ENCODE results near the gene CBLL1. TPM values are rescaled to one million over a fixed set of nuclear protein-coding genes. Genes with fewer than 3 reads are reported as not detected.

The CBLL1 gene
- polyA plus RNA-seq, 1 of the 3 experiments (the other 2 are of a cell fraction) = 28.8 TPM

GRCh38 chr7:107712025-107712424, 31.9 kb upstream of the CBLL1 start:
- no peak overlapping the region for H3K9ac ChIP-seq
- H3K4me1 ChIP-seq (ENCODE audit: control insufficient read depth in 1 of 2, insufficient read depth in 2 of 2, low read depth in 1 of 2, low read length in 1 of 2) = no peaks in the 10 kb centered on the region
- H3K27me3 ChIP-seq (ENCODE audit: insufficient read depth) = no peaks in the 10 kb centered on the region
- no peak overlapping the region for H3K4me3 ChIP-seq (ENCODE audit: low read depth in 2 of 2, low read length in 1 of 2)
- H3K4me2 ChIP-seq = no peak overlapping the region
- POLR2A ChIA-PET = no interaction called here
- no peaks in the 10 kb centered on the region for H3K9me2 ChIP-seq
- no peak overlapping the region for H3K27ac ChIP-seq (ENCODE audit: low read depth in 2 of 2, low read length in 1 of 2)
- H2AFZ ChIP-seq (ENCODE audit: low read depth) = no peak overlapping the region
- H3K79me2 ChIP-seq (ENCODE audit: insufficient read depth) = no peaks in the 10 kb centered on the region
- DNase-seq = no peak
- CTCF ChIA-PET = interaction anchor here (1.3 to 2.8 kb wide), 4 partner anchors 11 to 248 kb away, joined by 3 to 17 read pairs (median 9); no protein-coding TSS in a partner anchor
- H4K20me1 ChIP-seq (ENCODE audit: insufficient read depth) = no peaks in the 10 kb centered on the region
- TF ChIP-seq MXI1 (IDR thresholded peaks at IDR 0.05; ENCODE audit: low read depth, low read length) (no peak), CHD2 (IDR thresholded peaks at IDR 0.05; ENCODE audit: low read length, partially characterized antibody) (no peak), CTCF (IDR thresholded peaks at IDR 0.05) (no peak), EP300 (IDR thresholded peaks at IDR 0.05; ENCODE audit: borderline replicate concordance in 1 of 2, low read depth in 1 of 2, low read length in 1 of 2) (no peak), ZBTB33 (IDR thresholded peaks at IDR 0.05; ENCODE audit: borderline replicate concordance, low read depth) (no peak), REST (IDR thresholded peaks at IDR 0.05; ENCODE audit: low read depth, low read length) (no peak), JUND (IDR thresholded peaks at IDR 0.05) (no peak), GABPA (IDR thresholded peaks at IDR 0.05; ENCODE audit: low read depth) (no peak), GATA2 (CRISPR knock-in tag; IDR thresholded peaks at IDR 0.05) (no peak), YY1 (IDR thresholded peaks at IDR 0.05; ENCODE audit: low read depth) (no peak), RCOR1 (IDR thresholded peaks at IDR 0.05; ENCODE audit: low read length) (no peak), TAF1 (IDR thresholded peaks at IDR 0.05; ENCODE audit: borderline replicate concordance, low read depth, low read length) (no peak), FOXJ3 (CRISPR knock-in tag; IDR thresholded peaks at IDR 0.05) (no peak), TEAD4 (IDR thresholded peaks at IDR 0.05; ENCODE audit: borderline replicate concordance, insufficient read depth) (no peak), USF2 (IDR thresholded peaks at IDR 0.05; ENCODE audit: borderline replicate concordance, low read depth, low read length) (no peak), NRF1 (IDR thresholded peaks at IDR 0.05; ENCODE audit: low read depth, low read length) (no peak), MEF2A (IDR thresholded peaks at IDR 0.05; ENCODE audit: borderline replicate concordance, low read depth) (no peak), SMC3 (IDR thresholded peaks at IDR 0.05; ENCODE audit: low read depth, low read length) (no peak), PBX3 (IDR thresholded peaks at IDR 0.05) (no peak), FOXM1 (IDR thresholded peaks at IDR 0.05; ENCODE audit: low read depth) (no peak)
- 48% methylated on average over 1 of the region's 1 CpG for WGBS (ENCODE audit: low lambda C conversion rate)
- H3K36me3 ChIP-seq (replicated peaks in 1 of 2; ENCODE audit: control insufficient read depth in 1 of 2, insufficient read depth in 2 of 2, low read length in 1 of 2) = no peaks in the 10 kb centered on the region
- H3F3A ChIP-seq (replicated peaks; ENCODE audit: insufficient read depth) = no peaks in the 10 kb centered on the region
- H3K9me3 ChIP-seq = no peaks in the 10 kb centered on the region

Data from SK-N-SH (cell line).